A549 (cell line): ENCODE results near the gene TMPO. TPM values are rescaled to one million over a fixed set of nuclear protein-coding genes. Genes with fewer than 3 reads are reported as not detected.

Experiments
- ATAC-seq, 2 experiments: fragments of 200-7000 bp in 1 of 2; fragments of >200 bp in 1 of 2; cut with Nextera tagmentation in 1 of 2; cut with Tn5 transposase in 1 of 2; 3 replicates each; pipeline versions ENCODE4 v1.8.0 to v1.9.1; 2018 to 2020; ENCODE audit warnings: mild to moderate bottlenecking in 1 of 2, moderate library complexity in 1 of 2
- CTCF ChIA-PET: fragments of 300-600 bp; sonication (Branson Sonifier 250); formaldehyde crosslinking; extraction: SDS; loops from one replicate; lab custom pipeline; 2021; ENCODE audit warnings: antibody characterized with exemption, inconsistent platforms; lab: Yijun Ruan, JAX
- POLR2A ChIA-PET: fragments of 350-600 bp; formaldehyde crosslinking; extraction: SDS; loops from one replicate; lab custom pipeline; 2021; ENCODE audit warnings: antibody characterized with exemption, inconsistent platforms; lab: Yijun Ruan, JAX
- DNase-seq, 2 experiments: peaks; one replicate each; pipeline versions ENCODE4 v3.0.0 to v3.0.0-alpha.2; 2011 to 2016; ENCODE audit warnings: low read depth in 1 of 2, low spot score in 1 of 2
- FAIRE-seq: peaks from 2 replicates; lab custom pipeline; 2011; peaks lifted over from hg19 to GRCh38; lab: Jason Lieb, UNC
- H3K27ac ChIP-seq, 2 experiments: fragments of >200 bp; sonication (Bioruptor Twin); formaldehyde crosslinking; 3 replicates each; pipeline ENCODE4 v1.5.1; 2016 to 2017
- H3K4me1 ChIP-seq: fragments of >200 bp; sonication (Bioruptor Twin); formaldehyde crosslinking; 3 replicates; pipeline ENCODE4 v1.6.1; 2016
- H3K4me2 ChIP-seq: fragments of >200 bp; sonication (Bioruptor Twin); formaldehyde crosslinking; 3 replicates; pipeline ENCODE4 v1.6.1; 2016
- H3K4me3 ChIP-seq: fragments of >200 bp; sonication (Bioruptor Twin); formaldehyde crosslinking; 3 replicates; pipeline ENCODE4 v1.5.1; 2016
- H3K9me3 ChIP-seq: fragments of >200 bp; sonication (Bioruptor Twin); formaldehyde crosslinking; 3 replicates; pipeline ENCODE4 v1.6.1; 2016
- BCL3 ChIP-seq: fragments of >200 bp; sonication (Bioruptor Twin); formaldehyde crosslinking; IDR thresholded peaks from 3 replicates; pipeline ENCODE4 v1.6.1; 2016
- BHLHE40 ChIP-seq: IDR thresholded peaks from 2 replicates; pipeline ENCODE4 v1.6.1; 2012; ENCODE audit warnings: low read depth, low read length, inconsistent platforms
- CBX8 ChIP-seq: fragments of 200-600 bp; sonication (generic); IDR thresholded peaks from 2 replicates; pipeline ENCODE4 v1.6.1; 2016
- CHD4 ChIP-seq: fragments of 200-600 bp; sonication (generic); IDR thresholded peaks from 2 replicates; pipeline ENCODE4 v1.6.1; 2016; ENCODE audit warnings: antibody characterized with exemption, mild to moderate bottlenecking, borderline replicate concordance
- E2F6 ChIP-seq: IDR thresholded peaks from 2 replicates; pipeline ENCODE4 v1.6.1; 2012; ENCODE audit warnings: low read depth, borderline replicate concordance
- EHF ChIP-seq: fragments of 250-450 bp; sonication (Bioruptor Pico); IDR thresholded peaks from 2 replicates; pipeline ENCODE4 v1.5.0; 2020; ENCODE audit warnings: mild to moderate bottlenecking
- ELK1 ChIP-seq: fragments of 150-350 bp; IDR thresholded peaks from 2 replicates; pipeline ENCODE4 v1.6.1; 2014; ENCODE audit warnings: low read depth, mild to moderate bottlenecking, low read length
- FOSB ChIP-seq: fragments of 250-450 bp; sonication (Bioruptor Pico); IDR thresholded peaks from 2 replicates; pipeline ENCODE4 v1.5.0; 2020; ENCODE audit warnings: mild to moderate bottlenecking, moderate library complexity
- FOXS1 ChIP-seq: fragments of 250-450 bp; sonication (Bioruptor Pico); IDR thresholded peaks from 2 replicates; pipeline ENCODE4 v1.5.0; 2020; ENCODE audit warnings: mild to moderate bottlenecking, moderate library complexity
- HEYL ChIP-seq: fragments of 250-450 bp; sonication (Bioruptor Pico); IDR thresholded peaks from 2 replicates; pipeline ENCODE4 v1.8.0; 2021; ENCODE audit warnings: mild to moderate bottlenecking, moderate library complexity
- HOXA7 ChIP-seq: fragments of 250-450 bp; sonication (Bioruptor Pico); IDR thresholded peaks from 2 replicates; pipeline ENCODE4 v1.5.0; 2020; ENCODE audit warnings: mild to moderate bottlenecking, moderate library complexity
- HOXB5 ChIP-seq: fragments of 250-450 bp; sonication (Bioruptor Pico); IDR thresholded peaks from 2 replicates; pipeline ENCODE4 v1.5.0; 2020; ENCODE audit warnings: mild to moderate bottlenecking, moderate library complexity
- KDM1A ChIP-seq: fragments of 200-600 bp; sonication (generic); IDR thresholded peaks from 2 replicates; pipeline ENCODE4 v1.6.1; 2016; ENCODE audit warnings: low read depth, mild to moderate bottlenecking
- KDM5A ChIP-seq: fragments of 200-600 bp; sonication (generic); IDR thresholded peaks from 2 replicates; pipeline ENCODE4 v1.6.1; 2016; ENCODE audit warnings: antibody characterized with exemption, mild to moderate bottlenecking
- MAFK ChIP-seq: fragments of 450-650 bp; IDR thresholded peaks from 2 replicates; pipeline ENCODE4 v1.6.1; 2014; ENCODE audit not compliant: partially characterized antibody
- MAX ChIP-seq: IDR thresholded peaks from 2 replicates; pipeline ENCODE4 v1.6.1; 2012
- NFE2L2 ChIP-seq: fragments of 150-350 bp; conservative IDR thresholded peaks from 2 replicates; pipeline ENCODE4 v1.6.1; 2014; ENCODE audit warnings: low read length
- NPAS2 ChIP-seq: fragments of 250-450 bp; sonication (Bioruptor Pico); IDR thresholded peaks from 2 replicates; pipeline ENCODE4 v1.8.0; 2022; ENCODE audit warnings: mild to moderate bottlenecking, moderate library complexity, borderline replicate concordance
- NR3C1 ChIP-seq: fragments of >200 bp; sonication (Bioruptor Twin); formaldehyde crosslinking; IDR thresholded peaks from 3 replicates; pipeline ENCODE4 v1.6.1; 2017
- PBX3 ChIP-seq: IDR thresholded peaks from 2 replicates; pipeline ENCODE4 v1.6.1; 2012
- POLR2AphosphoS2 ChIP-seq: conservative IDR thresholded peaks from 2 replicates; pipeline ENCODE4 v1.6.1; 2012; ENCODE audit warnings: low read length, improper control_type of control experiment, inconsistent platforms
- RCOR1 ChIP-seq: fragments of 150-350 bp; IDR thresholded peaks from 2 replicates; pipeline ENCODE4 v1.6.1; 2014; ENCODE audit warnings: antibody characterized with exemption, low read length, low read depth
- REST ChIP-seq: fragments of 200-600 bp; sonication (generic); IDR thresholded peaks from 2 replicates; pipeline ENCODE4 v1.6.1; 2016; ENCODE audit warnings: antibody characterized with exemption, mild to moderate bottlenecking, moderate library complexity
- SREBF2 ChIP-seq: fragments of 450-650 bp; IDR thresholded peaks from 2 replicates; pipeline ENCODE4 v1.6.1; 2014; ENCODE audit warnings: mild to moderate bottlenecking, moderate library complexity
- TFCP2L1 ChIP-seq: fragments of 250-450 bp; sonication (Bioruptor Pico); IDR thresholded peaks from 2 replicates; pipeline ENCODE4 v1.5.0; 2021; ENCODE audit warnings: mild to moderate bottlenecking
- TP53 ChIP-seq: fragments of 250-450 bp; sonication (Bioruptor Pico); IDR thresholded peaks from 2 replicates; pipeline ENCODE4 v1.5.0; 2021; ENCODE audit warnings: mild to moderate bottlenecking, moderate library complexity
- ZFP36 ChIP-seq: fragments of 450-650 bp; IDR thresholded peaks from 2 replicates; pipeline ENCODE4 v1.6.1; 2014; ENCODE audit warnings: borderline replicate concordance; ENCODE audit not compliant: partially characterized antibody
- ZNF302 ChIP-seq: fragments of 250-450 bp; sonication (Bioruptor Pico); IDR thresholded peaks from 2 replicates; pipeline ENCODE4 v1.9.0; 2021; ENCODE audit warnings: inconsistent platforms, mild to moderate bottlenecking, moderate library complexity
- WGBS: methylation state at CpG from one replicate; pipeline ENCODE4 v1.1.6; 2017; ENCODE audit errors: missing lambda C conversion rate; 5-methylcytosine and 5-hydroxymethylcytosine counted together
- polyA plus RNA-seq, 4 experiments: library from polyadenylated mRNA; depleted of rRNA in 3 of 4; stranded (reverse); fragments of >200 nt; fragmentation: RNase III in 1 of 4; extraction: RNeasy Plus Mini Kit Qiagen cat#74134 plus additional on column Dnase treatment in 1 of 4; gene quantifications; 2 replicates in 3 of 4; 3 replicates in 1 of 4; pipeline ENCODE4 v1.2.3, GENCODE V29; 2011 to 2017

Gene TMPO
- polyA plus RNA-seq, 2 of the 4 experiments (the other 2 are of a cell fraction): 100 to 169 TPM

GRCh38 chr12:98483621-98484503 is 31.5 kb upstream of the TMPO start:
- ATAC-seq: no peak
- H3K27ac ChIP-seq: no peak overlapping the region
- FAIRE-seq: no peak
- TF ChIP-seq CHD4 (no peak), BHLHE40 (no peak), MAFK (no peak), ZFP36 (no peak), ZNF302 (CRISPR knock-in tag) (no peak), POLR2AphosphoS2 (no peak), ELK1 (no peak), FOSB (CRISPR knock-in tag) (no peak), REST (no peak), SREBF2 (no peak), KDM5A (no peak), EHF (no peak), HEYL (CRISPR knock-in tag) (no peak), HOXA7 (CRISPR knock-in tag) (no peak), FOXS1 (no peak), E2F6 (no peak), HOXB5 (CRISPR knock-in tag) (no peak), NPAS2 (CRISPR knock-in tag) (no peak), TP53 (CRISPR knock-in tag) (no peak)
- CTCF ChIA-PET: interaction anchor here (0.8 to 4.4 kb wide), 6 partner anchors 7 to 78 kb away, joined by 3 to 16 read pairs (median 4); partner anchors contain the start of gene TMPO
- no peaks in the 10 kb centered on the region for H3K4me1 ChIP-seq
- no peak for DNase-seq
- no peak overlapping the region for H3K4me3 ChIP-seq
- POLR2A ChIA-PET: interaction anchor here (0.5 to 0.6 kb wide), 2 partner anchors 67 to 109 kb away, joined by 3 to 4 read pairs; no protein-coding TSS in a partner anchor
- 83% methylated on average over 7 of the region's 7 CpGs for WGBS
- H3K9me3 ChIP-seq: 0 out of 3 replicates have a peak, but pooled peaks cover 3% of the 10 kb centered on the region
- no peak overlapping the region for H3K4me2 ChIP-seq

- CTCF ChIA-PET: interaction anchor here (0.7 to 1.7 kb wide), 4 partner anchors 12 to 62 kb away, joined by 3 to 6 read pairs (median 5); partner anchors contain the start of gene TMPO
- 82% methylated on average over 6 of the region's 6 CpGs for WGBS
- FAIRE-seq (no peak), ATAC-seq (no peak), DNase-seq (no peak)
- no peak for TF ChIP-seq NPAS2 (CRISPR knock-in tag)
- no peak for TF ChIP-seq KDM5A
- no peak for TF ChIP-seq NFE2L2
- no peak for TF ChIP-seq BCL3
- no peak for TF ChIP-seq RCOR1
- TF ChIP-seq CBX8: no peak
- no peak for TF ChIP-seq TFCP2L1 (CRISPR knock-in tag)
- TF ChIP-seq KDM1A: no peak
- TF ChIP-seq BHLHE40: no peak
- TF ChIP-seq EHF: no peak
- TF ChIP-seq NR3C1: no peak
- TF ChIP-seq MAX: no peak
- TF ChIP-seq PBX3: no peak
- H3K27ac ChIP-seq: no peak overlapping the region
- H3K9me3 ChIP-seq: 0 out of 3 replicates have a peak, but pooled peaks cover 3% of the 10 kb centered on the region
- POLR2A ChIA-PET: no interaction called here
- H3K4me1 ChIP-seq: peaks cover 11% of the 10 kb centered on the region
- no peak overlapping the region for H3K4me2 ChIP-seq
- H3K4me3 ChIP-seq: no peak overlapping the region
Measured at GRCh38 chr12:98485792-98486340, 29.5 kb upstream of the TMPO start.
